Natural killer cell (primary cell): ENCODE data around the gene TNIK. TPM values are rescaled to one million over a fixed set of nuclear protein-coding genes. Genes with fewer than 3 reads are reported as not detected.
A peak's percentile ranks its signal among the peaks of the same experiment; 100 is the strongest.

Experiments
- ATAC-seq, 3 donors: fragments of 150-1000 bp in 2 of 3; fragments of 200-7000 bp in 1 of 3; cut with Tn5 transposase; 1 replicate in 1 of 3; 2 replicates in 2 of 3; pipeline ENCODE4 v1.10.0; 2021; ENCODE audit warnings: mild to moderate bottlenecking in 2 of 3, moderate library complexity in 2 of 3
- DNase-seq, 2 donors: peaks; one replicate each; pipeline versions ENCODE4 v3.0.0 to v3.0.0-alpha.2; 2013 to 2021; ENCODE audit warnings: mixed read lengths in 1 of 2
- H3K27ac ChIP-seq: one replicate; pipeline ENCODE4 v1.5.1; 2013; ENCODE audit warnings: mild to moderate bottlenecking, low read length
- H3K27me3 ChIP-seq: one replicate; pipeline ENCODE4 v1.6.1; 2013; ENCODE audit warnings: low read length; ENCODE audit not compliant: control insufficient read depth, insufficient read depth
- H3K36me3 ChIP-seq: one replicate; pipeline ENCODE4 v1.6.1; 2013; ENCODE audit warnings: low read length; ENCODE audit not compliant: control insufficient read depth, insufficient read depth
- H3K4me1 ChIP-seq: one replicate; pipeline ENCODE4 v1.6.1; 2013; ENCODE audit warnings: low read length; ENCODE audit not compliant: control insufficient read depth, insufficient read depth
- H3K4me3 ChIP-seq: one replicate; pipeline ENCODE4 v1.5.1; 2013; ENCODE audit warnings: low read length
- H3K9me3 ChIP-seq: one replicate; pipeline ENCODE4 v1.6.1; 2013; ENCODE audit warnings: low read length; ENCODE audit not compliant: control insufficient read depth, insufficient read depth
- H3K27ac Mint-ChIP-seq, 2 donors: one replicate each; pipeline ENCODE4 v1.8.0; 2022; ENCODE audit warnings: mild to moderate bottlenecking in 2 of 2, mixed read lengths in 2 of 2, moderate library complexity in 1 of 2
- H3K27me3 Mint-ChIP-seq, 2 donors: one replicate each; pipeline ENCODE4 v1.8.0; 2022; ENCODE audit warnings: low read depth in 2 of 2, mixed read lengths in 2 of 2
- H3K36me3 Mint-ChIP-seq: one replicate; pipeline ENCODE4 v1.8.0; 2022; ENCODE audit warnings: mixed read lengths
- H3K4me1 Mint-ChIP-seq, 2 donors: one replicate each; pipeline ENCODE4 v1.8.0; 2022; ENCODE audit warnings: mixed read lengths in 2 of 2
- H3K4me3 Mint-ChIP-seq: one replicate; pipeline ENCODE4 v1.8.0; 2022; ENCODE audit warnings: mild to moderate bottlenecking, moderate library complexity, mixed read lengths
- H3K9me3 Mint-ChIP-seq, 2 donors: one replicate each; pipeline ENCODE4 v1.8.0; 2022; ENCODE audit warnings: mixed read lengths in 2 of 2
- WGBS: methylation state at CpG from one replicate; pipeline ENCODE4 v1.1.7; 2013; ENCODE audit warnings: missing lambda C conversion rate; ENCODE audit not compliant: insufficient coverage; 5-methylcytosine and 5-hydroxymethylcytosine counted together
- intact Hi-C: fragments of 100-400 bp; cut with micrococcal nuclease; formaldehyde crosslinking; loops from one replicate; pipeline ENCODE4 v1.14.2; 2022
- total RNA-seq, 4 donors: library from RNA; stranded (reverse); fragments of 120-200 nt in 1 of 4; gene quantifications; one replicate each; pipeline versions ENCODE4 v1.2.3 to v1.2.4, GENCODE V29; 2013 to 2022
- TF ChIP-seq, protein P1 (sequence below): fragments of 200-600 bp; IDR thresholded peaks from one replicate; pipeline ENCODE4 v1.8.0; 2022; ENCODE audit warnings: antibody characterized with exemption

TNIK gene
- total RNA-seq, 3 donors from 2014 or later (not counting 1 experiment from before 2014, with no cell fraction given), result 93.7 to 122 (median 119) TPM

DNA sequence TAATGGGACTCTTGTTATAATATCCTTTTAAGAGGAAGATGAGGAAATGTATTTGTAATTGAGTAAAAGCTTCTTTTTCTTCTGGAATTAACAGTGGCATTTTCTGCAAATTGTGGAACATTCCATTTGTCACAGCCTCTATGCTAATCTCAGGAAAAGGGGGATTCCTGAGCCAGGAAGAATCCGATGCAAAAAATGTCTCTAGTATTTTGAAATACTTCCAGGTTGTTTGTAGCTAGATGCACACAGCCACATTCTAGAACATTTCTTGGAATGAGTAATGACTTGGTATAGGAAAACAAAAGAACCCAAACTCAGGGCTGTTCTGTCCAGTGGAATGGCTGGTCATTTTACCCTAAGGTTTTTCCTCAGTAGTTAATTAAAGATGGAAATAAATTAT, 335.2 kb downstream of the TNIK start:
- Mint-ChIP-seq H3K9me3 (no peaks in the 10 kb centered on the region), H3K4me1 (peaks cover 0 to 12% of the 10 kb centered on the region in 2 donors), H3K4me3 (no peak overlapping the region), H3K27me3 (no peaks in the 10 kb centered on the region), H3K36me3 (peaks cover 24% of the 10 kb centered on the region), H3K27ac (no peak overlapping the region)
- Histone ChIP-seq H3K27ac (no peak overlapping the region), H3K4me1 (no peaks in the 10 kb centered on the region), H3K4me3 (no peak overlapping the region), H3K36me3 (peaks cover 51% of the 10 kb centered on the region), H3K9me3 (no peaks in the 10 kb centered on the region), H3K27me3 (no peaks in the 10 kb centered on the region)
- DNase-seq (no peak), ATAC-seq (no peak)
- 100% methylated on average over 1 of the region's 1 CpG for WGBS
- intact Hi-C loops, result no loop called here
- TF ChIP-seq, protein P1, sequence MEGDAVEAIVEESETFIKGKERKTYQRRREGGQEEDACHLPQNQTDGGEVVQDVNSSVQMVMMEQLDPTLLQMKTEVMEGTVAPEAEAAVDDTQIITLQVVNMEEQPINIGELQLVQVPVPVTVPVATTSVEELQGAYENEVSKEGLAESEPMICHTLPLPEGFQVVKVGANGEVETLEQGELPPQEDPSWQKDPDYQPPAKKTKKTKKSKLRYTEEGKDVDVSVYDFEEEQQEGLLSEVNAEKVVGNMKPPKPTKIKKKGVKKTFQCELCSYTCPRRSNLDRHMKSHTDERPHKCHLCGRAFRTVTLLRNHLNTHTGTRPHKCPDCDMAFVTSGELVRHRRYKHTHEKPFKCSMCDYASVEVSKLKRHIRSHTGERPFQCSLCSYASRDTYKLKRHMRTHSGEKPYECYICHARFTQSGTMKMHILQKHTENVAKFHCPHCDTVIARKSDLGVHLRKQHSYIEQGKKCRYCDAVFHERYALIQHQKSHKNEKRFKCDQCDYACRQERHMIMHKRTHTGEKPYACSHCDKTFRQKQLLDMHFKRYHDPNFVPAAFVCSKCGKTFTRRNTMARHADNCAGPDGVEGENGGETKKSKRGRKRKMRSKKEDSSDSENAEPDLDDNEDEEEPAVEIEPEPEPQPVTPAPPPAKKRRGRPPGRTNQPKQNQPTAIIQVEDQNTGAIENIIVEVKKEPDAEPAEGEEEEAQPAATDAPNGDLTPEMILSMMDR, result no peak

DNA sequence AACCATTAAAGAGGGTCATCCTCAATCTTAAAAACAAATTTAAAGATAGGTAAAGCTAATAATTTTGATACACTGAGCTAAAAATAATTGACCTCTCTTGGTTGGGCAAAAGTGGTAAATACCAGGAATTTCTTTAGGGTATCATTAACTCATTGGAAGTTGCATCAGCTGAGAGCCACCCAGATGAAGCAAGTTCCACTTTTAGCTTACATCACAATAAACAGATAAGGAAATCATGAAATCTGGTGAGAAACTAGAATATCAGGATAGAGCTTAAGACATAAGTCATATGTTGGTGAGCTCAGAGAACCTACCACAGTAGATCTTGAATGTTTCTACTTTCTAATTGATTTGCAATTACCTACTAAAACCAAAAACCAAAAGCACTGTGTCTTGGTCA, 336.3 kb downstream of the TNIK start:
- no peak overlapping the region for H3K4me3 ChIP-seq
- H3K27ac Mint-ChIP-seq, result peak overlapping the region in 1 of 2 donors; percentile 36
- H3K36me3 Mint-ChIP-seq, result peaks cover 30% of the 10 kb centered on the region
- intact Hi-C loops, result no loop called here
- DNase-seq, result no peak
- no peak overlapping the region for H3K27ac ChIP-seq
- peaks cover 0 to 6% of the 10 kb centered on the region in 2 donors for H3K4me1 Mint-ChIP-seq
- no peak overlapping the region for H3K4me3 Mint-ChIP-seq
- TF ChIP-seq, protein P1, result no peak
- H3K36me3 ChIP-seq, result peaks cover 53% of the 10 kb centered on the region
- ATAC-seq, result no peak
- H3K27me3 ChIP-seq, result no peaks in the 10 kb centered on the region
- H3K9me3 ChIP-seq, result no peaks in the 10 kb centered on the region
- H3K4me1 ChIP-seq, result no peaks in the 10 kb centered on the region
- H3K27me3 Mint-ChIP-seq, result no peaks in the 10 kb centered on the region
- no peaks in the 10 kb centered on the region for H3K9me3 Mint-ChIP-seq

DNA sequence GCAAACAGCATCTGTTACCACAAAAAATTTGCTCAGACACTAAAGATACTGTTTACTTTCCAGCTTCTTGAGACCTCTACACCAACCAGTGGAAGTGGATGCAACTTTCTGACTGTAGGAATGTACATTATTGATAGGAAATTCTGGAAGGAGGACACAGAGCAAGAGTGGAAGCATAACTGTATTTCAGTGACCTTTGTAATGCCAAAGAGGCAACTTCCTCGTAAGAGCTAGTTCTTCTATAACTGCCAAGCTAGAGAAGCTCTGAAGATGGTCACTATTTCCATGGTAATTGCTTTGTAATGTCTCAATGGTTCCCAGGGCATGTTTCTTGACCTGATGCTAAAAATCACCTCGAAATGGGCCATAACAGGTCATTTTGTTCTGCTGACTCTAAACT, 337.3 kb downstream of the TNIK start:
- H3K27me3 Mint-ChIP-seq, result no peaks in the 10 kb centered on the region
- no peak overlapping the region for H3K4me3 Mint-ChIP-seq
- peaks cover 2 to 9% of the 10 kb centered on the region in 2 donors for H3K4me1 Mint-ChIP-seq
- Histone ChIP-seq H3K9me3 (no peaks in the 10 kb centered on the region), H3K27ac (no peak overlapping the region), H3K27me3 (no peaks in the 10 kb centered on the region), H3K4me1 (no peaks in the 10 kb centered on the region), H3K4me3 (no peak overlapping the region), H3K36me3 (peaks cover 48% of the 10 kb centered on the region)
- intact Hi-C loops, result no loop called here
- TF ChIP-seq, protein P1, result no peak
- peaks cover 30% of the 10 kb centered on the region for H3K36me3 Mint-ChIP-seq
- whole genome bisulfite sequencing, result 93% methylated on average over 2 of the region's 2 CpGs
- DNase-seq (no peak), ATAC-seq (no peak)
- H3K27ac Mint-ChIP-seq, result no peak overlapping the region
- no peaks in the 10 kb centered on the region for H3K9me3 Mint-ChIP-seq

DNA sequence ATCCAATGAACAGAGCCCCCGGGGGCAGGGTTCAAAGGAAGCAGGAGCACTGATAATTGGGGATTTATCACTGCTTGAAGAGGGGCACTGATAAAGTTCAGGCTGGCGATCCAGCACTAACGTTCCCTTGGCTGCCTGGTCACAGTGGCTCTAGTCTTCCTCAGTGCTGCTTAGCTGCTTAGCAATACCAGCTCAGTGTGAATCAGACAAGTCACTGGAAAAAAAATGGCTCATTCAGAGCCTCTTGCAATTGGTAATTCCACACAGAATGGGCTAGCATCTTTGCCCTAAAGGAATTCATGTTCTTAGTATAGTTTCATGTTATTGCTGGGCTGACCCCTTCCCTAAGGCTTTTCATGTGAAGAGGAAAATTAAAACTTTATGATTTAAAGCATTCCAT, 338.0 kb downstream of the TNIK start:
- 94% methylated on average over 3 of the region's 3 CpGs for WGBS
- no peaks in the 10 kb centered on the region for H3K9me3 ChIP-seq
- H3K36me3 ChIP-seq, result peaks cover 48% of the 10 kb centered on the region
- DNase-seq, result no peak
- H3K27me3 Mint-ChIP-seq, result no peaks in the 10 kb centered on the region
- no peak overlapping the region for H3K4me3 Mint-ChIP-seq
- H3K27ac Mint-ChIP-seq, result no peak overlapping the region
- TF ChIP-seq, protein P1, result no peak
- H3K4me3 ChIP-seq, result no peak overlapping the region
- H3K9me3 Mint-ChIP-seq, result no peaks in the 10 kb centered on the region
- H3K27me3 ChIP-seq, result no peaks in the 10 kb centered on the region
- no peak overlapping the region for H3K27ac ChIP-seq
- H3K4me1 ChIP-seq, result no peaks in the 10 kb centered on the region
- no peak for ATAC-seq
- peaks cover 5 to 11% of the 10 kb centered on the region in 2 donors for H3K4me1 Mint-ChIP-seq
- intact Hi-C loops, result no loop called here
- peaks cover 30% of the 10 kb centered on the region for H3K36me3 Mint-ChIP-seq
